GM11168 (cell line): ENCODE measurements around the gene GTPBP6.
"Not testable (repeated sequence)": the region's sequence is repeated elsewhere in the genome, so short reads cannot be mapped to it uniquely, and the experiment has no call there.

Experiments used
- in situ Hi-C: fragments of 300-500 bp; cut with MboI; formaldehyde crosslinking; loops from one replicate; pipeline ENCODE4 v1.12.0; 2022; ENCODE audit warnings: low sequenced_read_pairs; ENCODE audit not compliant: unreplicated experiment

GTPBP6 gene

DNA sequence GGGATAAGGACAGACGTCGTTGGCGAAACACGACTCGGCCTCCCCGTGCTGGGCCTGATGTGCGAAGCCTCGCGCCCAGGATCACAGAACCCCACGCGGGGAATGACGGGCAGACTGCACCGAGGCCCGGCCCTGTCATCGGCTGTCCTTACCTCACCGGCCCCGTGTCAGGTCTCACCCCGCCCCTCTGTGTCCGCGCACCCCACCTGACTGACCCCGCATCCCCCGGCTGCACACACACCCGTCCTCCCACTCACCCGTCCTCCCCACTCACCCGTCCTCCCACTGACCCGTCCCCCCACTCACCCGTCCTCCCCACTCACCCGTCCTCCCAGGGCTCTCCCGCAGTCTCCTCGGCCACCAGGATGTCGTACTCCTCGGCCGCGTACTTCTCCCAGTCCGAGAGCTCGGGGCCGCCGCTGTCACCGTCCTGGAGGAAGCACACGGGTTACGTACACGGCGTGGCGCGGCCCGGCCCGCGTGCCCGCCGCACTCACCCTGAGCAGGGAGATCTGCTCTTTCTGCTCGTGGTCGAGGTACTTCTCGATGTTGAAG, 19.8 kb upstream of the GTPBP6 start:
- in situ Hi-C loops = no loop called here

DNA sequence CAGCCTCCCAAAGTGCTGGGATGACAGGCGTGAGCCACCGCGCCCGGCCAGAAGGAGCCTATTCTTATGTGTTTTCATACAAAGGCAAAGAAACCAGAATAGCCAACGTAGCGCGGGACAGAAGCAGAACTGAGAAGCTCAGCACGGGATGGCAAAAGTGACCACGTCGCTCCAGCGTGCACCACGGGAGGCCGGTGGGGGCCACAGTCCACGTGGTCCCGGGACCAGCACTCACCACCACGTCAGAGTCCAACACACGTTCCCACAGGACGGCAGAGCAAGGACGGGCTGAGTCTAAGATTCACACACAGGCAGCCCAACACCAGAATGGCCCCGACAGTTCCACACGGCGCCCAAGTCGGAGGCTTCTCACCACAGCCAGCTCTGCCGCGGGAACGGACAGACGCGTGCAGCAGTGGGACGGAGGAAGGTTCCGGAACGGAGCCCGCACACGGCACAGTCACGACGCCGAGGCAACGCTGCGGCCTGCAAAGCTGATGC, 18.8 kb upstream of the GTPBP6 start:
- in situ Hi-C loops = no loop called here

DNA sequence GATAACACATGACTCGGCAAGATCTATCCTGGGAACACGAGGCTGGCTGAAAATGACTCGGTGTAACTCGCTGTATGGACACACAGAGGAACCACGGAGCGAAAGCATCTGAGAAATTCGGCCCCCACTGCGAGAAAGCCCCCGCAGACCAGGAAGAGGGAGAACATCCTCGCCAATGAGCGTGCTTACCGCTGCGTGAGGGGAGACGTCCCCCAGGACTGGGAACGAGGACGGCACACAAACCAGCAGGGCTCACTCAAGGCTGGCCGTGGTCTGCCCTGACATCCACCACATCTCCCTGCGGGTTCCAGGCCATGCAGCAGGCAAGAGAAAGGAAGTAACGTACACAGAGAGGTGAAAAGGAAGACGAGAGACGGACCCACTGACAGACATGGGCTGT, 17.6 kb upstream of the GTPBP6 start:
- in situ Hi-C loops = no loop called here

DNA sequence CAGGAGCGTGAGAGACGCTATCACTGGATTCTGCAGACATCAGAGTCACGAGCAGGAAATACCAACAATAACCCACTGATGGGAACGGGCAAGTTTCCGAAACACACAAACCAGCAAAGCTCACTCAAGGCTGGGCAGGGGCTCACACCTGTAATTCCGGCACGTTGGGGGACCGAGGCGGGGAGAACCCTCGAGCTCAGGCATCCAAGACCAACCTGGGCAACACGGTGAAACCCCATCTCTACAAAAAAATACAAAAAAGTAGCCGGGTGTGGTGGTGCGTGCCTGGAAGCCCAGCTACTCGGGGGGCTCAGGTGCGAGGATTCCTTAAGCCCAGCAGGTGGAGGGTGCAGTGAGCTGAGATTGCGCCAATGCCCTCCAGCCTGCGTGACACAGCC, 17.2 kb upstream of the GTPBP6 start:
- in situ Hi-C loops = no loop called here

DNA sequence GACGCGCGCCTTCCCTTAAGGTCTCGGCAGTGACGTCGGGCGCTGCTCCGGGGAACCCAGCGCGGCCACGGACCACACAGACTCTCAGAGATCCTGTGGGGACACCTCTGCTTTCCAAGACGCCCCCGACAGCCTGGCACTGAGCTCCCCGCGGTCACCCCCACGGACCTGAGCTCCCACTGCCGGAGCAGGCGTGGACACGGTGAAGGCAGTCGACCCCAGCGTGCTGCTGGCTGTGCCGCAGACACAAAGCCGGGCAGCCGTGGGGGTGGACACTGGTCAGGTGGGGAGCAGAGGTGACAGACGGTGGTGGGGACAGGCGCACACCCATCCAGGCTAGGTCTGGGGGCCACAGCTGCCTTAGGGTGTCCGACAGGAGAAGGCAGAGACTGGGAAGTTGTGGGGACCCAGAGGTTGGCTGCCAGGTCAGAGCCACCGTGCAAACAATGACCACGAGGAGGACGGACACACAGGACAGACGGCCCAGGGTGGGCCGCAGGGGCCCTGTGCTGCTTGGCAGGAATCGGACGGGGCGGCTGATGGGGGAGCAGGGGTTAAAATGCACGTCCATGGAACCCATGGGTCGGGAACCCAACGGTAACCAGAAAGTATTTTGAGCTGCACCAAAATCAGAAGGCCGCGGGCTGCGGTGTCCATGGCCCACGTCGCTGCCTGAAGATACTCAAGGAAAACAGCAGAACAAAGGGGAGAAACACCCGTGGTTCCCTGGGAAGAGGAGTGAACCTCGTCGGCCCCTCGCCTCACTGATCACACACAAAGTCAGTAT, 16.6 kb upstream of the GTPBP6 start:
- in situ Hi-C loops = no loop called here

DNA sequence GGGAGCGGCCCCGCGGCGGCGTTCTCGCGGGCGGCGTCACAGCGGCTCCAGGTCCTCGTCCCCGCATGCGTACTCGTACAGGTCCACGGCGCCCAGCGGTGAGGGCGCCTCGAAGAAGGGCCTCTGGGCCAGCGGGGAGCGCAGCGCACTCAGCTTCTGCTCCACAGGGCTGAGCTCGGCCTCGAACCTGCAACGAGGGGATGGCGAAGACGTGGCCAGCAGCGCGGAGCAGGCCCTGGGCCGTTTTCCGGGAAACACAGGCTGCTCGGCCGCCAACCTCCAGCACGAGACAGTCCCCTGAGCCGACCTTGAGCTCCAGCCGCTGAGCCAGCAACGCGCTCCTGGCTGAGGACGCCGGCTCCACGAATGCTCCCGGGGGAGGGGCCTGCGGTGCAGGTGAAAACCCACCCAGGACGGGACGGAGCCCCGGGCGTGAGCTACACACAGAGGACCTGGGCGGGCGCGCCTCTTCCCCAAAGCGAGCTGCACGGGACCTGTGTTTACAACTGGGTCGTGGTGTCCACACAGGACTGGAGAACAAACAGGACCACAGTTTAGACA, 15.8 kb upstream of the GTPBP6 start:
- in situ Hi-C loops = no loop called here

DNA sequence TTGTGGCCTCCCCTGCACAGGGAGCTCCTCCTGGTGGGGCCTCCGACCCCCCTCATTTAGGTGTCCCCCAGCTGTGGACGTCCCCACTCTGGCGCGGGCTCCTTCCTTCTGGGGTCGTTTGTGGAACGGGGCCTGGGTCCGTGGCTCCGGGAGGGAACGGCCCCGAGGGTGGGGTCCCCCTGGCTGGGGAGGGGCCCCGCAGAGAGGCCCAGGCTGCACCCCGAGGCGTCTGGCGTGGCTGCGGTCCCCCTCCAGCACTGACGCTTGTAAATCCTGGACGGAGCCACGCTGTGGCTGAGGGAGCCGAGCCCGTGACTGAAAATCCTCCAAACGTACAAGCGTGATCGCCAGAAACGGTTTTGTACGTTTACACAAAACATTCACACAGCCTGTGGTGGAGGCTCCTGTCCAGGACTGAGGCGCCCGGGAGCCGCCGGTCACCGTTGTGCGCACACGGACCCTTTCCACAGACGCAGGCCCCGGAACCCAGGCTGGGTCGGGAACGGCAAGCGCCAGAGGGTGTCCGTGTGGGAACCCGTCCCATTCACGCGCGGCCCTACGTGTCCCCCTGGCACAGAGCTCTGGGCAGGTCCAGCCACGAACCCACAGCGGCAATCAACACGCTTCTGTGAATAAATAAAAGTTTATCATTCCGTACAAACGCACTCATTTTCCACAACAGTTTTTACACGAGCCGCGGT, 15.2 kb upstream of the GTPBP6 start:
- in situ Hi-C loops = no loop called here

DNA sequence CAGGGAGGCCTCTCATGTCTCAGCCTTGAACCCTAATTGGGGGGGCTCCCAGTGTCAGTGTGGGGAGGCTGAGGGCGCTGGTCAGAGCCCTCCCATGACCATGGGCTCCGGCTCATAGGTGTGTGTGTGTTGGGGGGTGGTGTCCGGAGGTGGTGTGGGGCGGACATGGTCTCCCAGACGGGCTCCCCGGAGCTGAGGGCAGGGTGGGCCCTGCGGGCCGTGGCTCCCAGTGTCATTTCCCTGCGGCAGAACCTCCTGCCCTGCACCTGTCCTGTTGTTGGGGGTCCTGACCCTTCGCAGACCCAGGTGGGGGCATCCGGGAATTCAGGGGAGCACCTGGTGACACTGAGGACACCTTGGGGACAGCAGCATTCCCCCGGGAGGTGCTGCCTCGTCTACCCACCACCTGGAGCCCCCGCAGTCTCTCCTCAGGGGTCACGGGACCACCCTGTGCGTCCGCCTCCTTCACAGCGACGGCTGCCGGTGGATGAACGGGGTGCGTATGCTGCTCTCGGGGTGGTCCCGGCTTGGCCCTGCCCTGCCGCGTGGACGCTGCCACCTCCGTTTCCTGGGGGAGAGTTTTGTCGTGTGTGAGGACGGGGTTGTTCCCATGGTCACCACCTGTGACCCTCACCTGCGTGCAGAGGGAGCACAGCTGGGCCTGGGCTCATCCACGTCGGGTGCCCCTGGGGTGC, 14.5 kb upstream of the GTPBP6 start:
- in situ Hi-C loops = no loop called here

DNA sequence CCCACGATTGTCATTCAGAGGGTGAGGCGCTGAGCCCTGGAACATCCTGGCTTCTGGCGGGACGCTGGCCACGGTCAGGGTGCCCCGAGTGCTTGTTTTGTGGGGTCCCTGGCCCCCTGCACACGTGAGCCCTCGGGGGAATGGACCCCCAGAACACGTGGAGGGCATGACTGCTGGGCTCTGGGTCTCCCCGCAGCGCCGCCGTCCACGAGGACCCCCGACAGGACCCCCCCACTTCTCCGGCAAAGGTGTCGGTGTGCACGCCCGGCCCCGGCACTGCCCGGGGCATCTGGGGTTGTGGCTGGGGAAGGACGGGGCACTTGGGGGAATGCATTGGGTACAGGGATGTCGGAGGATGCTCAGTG, 13.9 kb upstream of the GTPBP6 start:
- in situ Hi-C loops = no loop called here

DNA sequence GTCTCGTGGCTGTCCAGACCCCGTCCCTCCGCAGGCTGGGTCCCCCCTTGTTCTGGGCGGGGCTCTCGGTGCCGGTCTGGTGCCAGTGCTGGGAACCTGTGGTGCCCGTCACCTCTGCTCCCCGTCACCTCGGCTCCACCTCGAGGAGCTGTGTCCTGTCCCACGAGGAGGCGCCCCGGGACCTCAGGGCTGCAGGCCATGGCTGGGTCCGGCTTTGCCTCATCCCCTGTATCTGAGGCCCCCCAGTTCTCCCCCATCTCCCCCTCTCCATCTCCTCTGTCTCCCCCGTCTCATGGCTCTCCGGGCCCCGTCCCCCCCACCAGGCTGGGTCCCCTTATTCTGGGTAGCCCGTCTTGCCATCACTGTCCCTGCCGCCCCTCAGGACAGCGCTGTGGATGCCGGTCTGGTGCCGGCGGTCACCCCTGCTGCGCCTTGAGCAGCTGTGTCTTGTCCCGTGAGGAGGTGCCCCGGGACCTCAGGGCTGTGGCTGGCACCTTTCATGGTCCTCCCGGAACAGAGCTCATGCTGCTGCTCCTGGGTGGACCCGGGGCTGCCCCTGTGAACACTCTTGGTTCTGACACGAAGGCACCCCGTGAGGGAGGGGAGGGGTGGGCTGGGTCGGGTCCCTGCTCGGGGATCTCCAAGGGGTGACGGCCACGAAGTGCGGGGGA, 13.4 kb upstream of the GTPBP6 start:
- in situ Hi-C loops = no loop called here

DNA sequence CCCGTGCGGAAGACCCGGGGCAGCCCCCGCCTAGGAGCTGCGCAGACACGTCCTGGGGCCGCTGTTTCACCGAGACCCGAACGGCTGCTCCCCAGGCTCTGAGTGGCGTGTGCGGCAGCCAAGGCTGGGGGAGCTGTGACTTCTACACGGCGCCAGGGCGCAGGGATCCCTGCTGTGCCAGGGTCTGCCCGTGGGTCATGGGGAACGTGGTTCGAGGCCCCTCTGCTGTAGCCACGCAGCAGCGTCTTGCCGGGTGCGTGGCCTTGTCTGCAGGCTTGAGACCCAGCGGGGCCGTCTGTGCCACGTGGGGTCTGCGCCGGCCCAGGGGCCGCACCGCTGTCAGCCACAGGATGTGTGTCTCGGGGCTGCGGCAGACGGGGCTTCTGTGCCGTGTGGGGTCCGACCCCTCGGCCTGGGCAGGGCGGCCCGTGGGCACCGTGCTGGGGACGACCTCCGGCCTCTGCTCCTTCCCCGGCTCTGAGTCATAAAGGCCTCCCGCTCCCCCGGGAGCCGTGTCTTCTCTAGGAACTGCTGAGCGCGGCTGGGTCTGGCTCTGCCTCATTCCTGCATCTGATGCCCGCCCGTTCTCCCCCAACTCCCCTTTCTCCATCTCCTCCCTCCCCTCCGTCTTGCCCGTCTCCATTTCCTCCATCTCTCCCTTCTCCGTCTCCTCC, 12.7 kb upstream of the GTPBP6 start:
- in situ Hi-C loops = no loop called here

DNA sequence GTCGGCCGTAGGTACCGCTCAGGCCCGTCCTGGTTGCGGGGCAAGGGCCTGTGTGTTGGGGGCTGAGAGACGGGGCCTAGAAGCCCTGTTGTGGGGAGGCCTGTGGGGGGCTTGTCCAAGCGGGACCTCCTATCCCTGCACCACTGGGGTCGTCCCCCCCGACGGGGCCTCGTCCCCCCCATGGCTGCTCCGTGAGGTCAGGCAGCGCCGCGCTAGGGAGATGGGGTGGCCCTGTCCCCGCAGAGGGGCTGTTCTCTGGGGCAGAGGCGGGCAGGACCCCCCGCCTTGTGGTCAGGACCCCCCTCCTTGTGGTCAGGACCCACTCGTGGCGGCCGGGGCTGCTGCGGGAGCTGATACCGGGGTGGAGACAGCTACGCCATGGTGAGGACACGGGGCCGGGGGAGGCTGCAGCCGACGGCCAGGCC, 12.1 kb upstream of the GTPBP6 start:
- in situ Hi-C loops = no loop called here

DNA sequence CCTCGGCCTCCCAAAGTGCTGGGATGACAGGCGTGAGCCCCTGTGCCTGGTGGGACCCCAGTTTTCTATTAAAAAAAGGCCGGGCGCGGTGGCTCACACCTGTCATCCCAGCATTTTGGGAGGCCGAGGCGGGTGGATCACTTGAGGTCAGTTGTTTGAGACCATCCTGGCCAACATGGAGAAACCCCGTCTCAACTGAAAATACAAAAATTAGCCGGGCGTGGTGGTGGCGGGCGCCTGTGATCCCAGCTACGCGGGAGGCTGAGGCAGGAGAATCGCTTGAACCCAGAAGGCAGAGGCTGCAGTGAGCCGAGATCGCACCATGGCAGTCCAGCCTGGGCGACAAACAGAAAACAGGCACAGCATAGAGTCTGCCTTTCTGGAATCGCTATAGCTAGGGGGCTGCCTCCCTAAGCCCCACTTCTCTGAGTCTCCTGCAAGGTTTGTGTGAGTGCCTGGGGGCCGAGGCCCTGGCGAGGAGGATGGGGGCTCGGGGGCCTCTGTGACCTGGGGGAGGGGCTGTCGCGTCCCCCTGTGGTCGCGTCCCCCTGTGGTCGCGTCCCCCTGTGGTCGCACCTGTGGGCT, 11.6 kb upstream of the GTPBP6 start:
- in situ Hi-C loops = not testable (repeated sequence)

DNA sequence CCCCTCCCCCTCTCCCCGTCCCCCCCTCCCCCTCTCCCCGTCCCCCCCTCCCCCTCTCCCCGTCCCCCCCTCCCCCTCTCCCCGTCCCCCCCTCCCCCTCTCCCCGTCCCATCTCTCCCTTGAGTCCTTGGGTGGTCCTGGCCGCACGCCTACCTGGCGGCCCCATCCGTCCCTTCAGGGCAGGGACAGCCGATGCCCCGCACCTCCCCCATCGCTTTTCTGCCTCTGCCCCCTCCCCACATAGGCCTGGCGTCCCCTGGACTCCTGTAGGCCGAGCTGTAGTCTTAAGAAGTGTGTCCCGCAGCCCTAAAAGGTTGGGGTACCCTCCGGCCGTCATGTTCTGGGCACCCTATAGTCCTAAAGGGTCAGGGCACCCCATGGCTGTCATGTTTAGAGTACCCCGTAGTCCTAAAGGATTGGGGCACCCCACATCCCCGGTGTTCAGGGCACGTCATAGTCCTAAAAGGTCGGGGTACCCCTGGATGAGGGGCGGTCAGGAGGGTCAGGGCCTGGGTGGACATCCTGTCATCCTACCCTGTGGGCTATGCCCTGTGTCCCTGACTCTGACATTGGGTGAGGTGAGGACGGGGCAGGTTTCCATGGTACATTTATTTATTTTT, 10.8 kb upstream of the GTPBP6 start:
- in situ Hi-C loops = no loop called here

DNA sequence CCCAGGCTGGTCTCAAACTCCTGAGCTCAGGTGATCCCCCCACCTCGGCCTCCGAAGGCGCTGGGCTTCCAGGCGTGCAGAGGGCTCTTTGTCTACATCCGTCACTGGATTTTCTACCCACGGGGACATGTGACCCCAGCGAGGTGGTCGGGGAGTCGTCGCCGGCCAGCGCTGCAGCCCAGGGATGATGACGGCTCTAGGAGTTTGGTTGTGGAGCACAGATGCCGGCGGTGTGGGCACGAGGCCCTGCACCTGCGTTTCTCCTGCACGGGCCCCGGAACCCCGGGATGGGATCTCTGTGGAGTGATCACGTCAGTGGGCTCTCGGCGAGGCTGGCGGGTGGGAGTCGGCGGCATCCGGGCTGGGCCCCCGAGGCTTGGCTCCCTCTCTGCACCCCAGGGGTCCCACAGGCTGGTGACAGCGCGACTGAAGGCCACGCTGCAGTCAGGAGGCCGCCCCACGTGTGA, 9.1 kb upstream of the GTPBP6 start:
- in situ Hi-C loops = no loop called here

DNA sequence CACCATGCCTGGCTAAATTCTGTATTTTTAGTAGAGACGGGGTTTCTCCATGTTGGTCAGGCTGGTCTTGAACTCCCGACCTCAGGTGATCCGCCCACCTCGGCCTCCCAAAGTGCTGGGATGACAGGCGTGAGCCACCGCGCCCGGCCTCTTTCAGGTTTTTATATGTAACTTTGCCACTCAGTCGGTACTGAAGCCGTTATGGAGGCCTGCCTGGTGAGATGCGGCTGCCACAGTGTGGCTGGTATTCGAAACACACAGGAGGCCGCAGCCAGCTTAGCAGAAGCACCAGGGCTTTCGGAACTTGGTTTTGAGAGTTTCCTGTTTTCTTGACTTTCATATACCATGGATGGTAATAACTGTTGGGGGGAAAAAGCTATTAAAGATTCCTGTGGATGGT, 6.1 kb upstream of the GTPBP6 start:
- in situ Hi-C loops = not testable (repeated sequence)

DNA sequence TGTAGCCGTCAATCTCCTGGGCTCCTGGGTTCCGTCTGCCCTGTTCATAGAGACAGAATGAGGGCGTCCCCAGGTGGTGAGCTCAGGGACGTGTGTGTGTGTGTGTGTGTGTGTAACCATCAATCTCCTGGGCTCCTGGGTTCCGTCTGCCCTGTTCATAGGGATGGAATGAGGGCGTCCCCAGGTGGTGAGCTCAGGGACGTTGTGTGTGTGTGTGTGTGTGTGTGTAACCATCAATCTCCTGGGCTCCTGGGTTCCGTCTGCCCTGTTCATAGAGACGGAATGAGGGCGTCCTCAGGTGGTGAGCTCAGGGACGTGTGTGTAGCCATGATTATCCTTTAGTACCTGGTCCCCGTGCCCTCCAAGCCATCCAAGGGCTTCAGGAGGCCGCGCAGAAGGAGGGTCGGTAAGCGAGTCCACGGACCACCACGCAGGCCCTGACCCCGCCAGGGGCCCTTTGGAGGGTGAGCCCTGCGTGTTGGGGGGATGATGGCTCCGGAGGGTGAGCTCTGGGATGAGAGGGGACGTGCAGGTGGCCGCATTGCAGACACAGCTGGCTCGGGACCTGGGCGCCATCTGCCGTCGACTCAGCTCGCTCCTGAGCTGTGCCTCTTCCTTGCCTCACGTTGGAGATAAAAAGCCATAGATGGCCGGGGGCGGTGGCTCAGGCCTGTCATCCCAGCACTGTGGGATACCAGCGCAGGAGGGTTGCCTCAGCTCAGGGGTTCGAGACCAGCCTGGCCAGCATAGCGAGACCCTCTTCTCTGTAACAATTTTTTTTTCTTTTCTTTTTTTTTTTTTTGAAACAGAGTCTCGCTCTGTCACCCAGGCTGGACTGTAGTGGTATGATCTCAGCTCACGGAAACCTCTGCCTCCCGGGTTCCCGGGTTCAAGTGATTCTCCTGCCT, 5.4 kb upstream of the GTPBP6 start:
- in situ Hi-C loops = no loop called here
